PFSK-1 (cell line): ENCODE measurements around the gene HK1.

Source experiments
- FOXP2 ChIP-seq: optimal IDR thresholded peaks from 2 replicates; pipeline ENCODE3; 2011; ENCODE audit warnings: borderline replicate concordance, control low read depth, inconsistent platforms; ENCODE audit not compliant: insufficient read depth; ENCODE audit errors: extremely low read length, extremely low read depth
- POLR2AphosphoS5 ChIP-seq: IDR thresholded peaks from 2 replicates; pipeline ENCODE4 v1.6.1; 2012; ENCODE audit warnings: low read depth, mild to moderate bottlenecking, control low read depth, low read length, moderate library complexity
- REST ChIP-seq, 2 experiments: IDR thresholded peaks; 2 replicates each; pipeline versions ENCODE4 v1.6.1 to v1.8.0; 2011 to 2012; ENCODE audit warnings: low read depth in 2 of 2, low read length in 2 of 2, control low read depth in 1 of 2, inconsistent platforms in 1 of 2, mild to moderate bottlenecking in 1 of 2, moderate library complexity in 1 of 2; ENCODE audit not compliant: insufficient read depth in 1 of 2
- SIN3A ChIP-seq: IDR thresholded peaks from 2 replicates; pipeline ENCODE4 v1.6.1; 2012; ENCODE audit warnings: mild to moderate bottlenecking, low read length, moderate library complexity, borderline replicate concordance; ENCODE audit not compliant: insufficient read depth
- TAF1 ChIP-seq: IDR thresholded peaks from 2 replicates; pipeline ENCODE4 v1.6.1; 2012; ENCODE audit warnings: low read length, control low read depth, borderline replicate concordance; ENCODE audit not compliant: insufficient read depth

DNA sequence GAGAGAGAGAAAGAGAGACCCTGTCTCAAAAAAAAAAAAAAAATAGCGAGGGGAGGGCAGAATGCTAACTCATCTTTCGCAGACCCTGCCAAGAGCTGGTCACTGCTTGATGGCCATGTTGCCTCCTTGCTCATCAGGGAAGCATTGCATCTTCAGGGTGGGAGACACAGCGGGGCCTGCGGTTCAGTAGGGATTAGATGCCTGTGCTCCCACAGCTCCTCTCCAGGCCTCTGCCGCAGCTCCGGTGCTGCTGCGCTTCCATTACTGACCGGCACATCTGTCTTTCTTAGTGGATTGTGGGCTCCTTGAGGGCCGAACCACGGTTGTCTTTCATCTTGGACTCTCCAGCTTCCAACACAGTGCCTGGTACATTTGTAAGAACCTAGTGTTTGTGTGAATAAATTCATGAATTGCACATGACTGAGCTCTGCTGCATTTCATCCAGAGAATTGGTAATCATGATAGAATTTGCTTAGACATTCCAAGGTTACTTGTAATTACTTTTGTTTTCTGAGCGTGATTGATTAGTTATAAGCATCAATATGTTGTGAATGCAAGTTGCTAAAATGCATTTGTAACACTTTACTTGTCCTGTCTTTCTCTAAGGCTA is 16.8 kb downstream of the HK1 start:
- TF ChIP-seq REST (IDR thresholded peaks at IDR 0.05; ENCODE audit: insufficient read depth in 1 of 2, low read depth in 2 of 2, low read length in 2 of 2), result no peak
- no peak for TF ChIP-seq POLR2AphosphoS5
- TF ChIP-seq SIN3A, result no peak
- TF ChIP-seq TAF1, result no peak
- TF ChIP-seq FOXP2, result no peak
